Naive B cell (primary cell): ENCODE measurements around the gene SLC35G3. TPM values are rescaled to one million over a fixed set of nuclear protein-coding genes. Genes with fewer than 3 reads are reported as not detected.
"Not testable (repeated sequence)": the region's sequence is repeated elsewhere in the genome, so short reads cannot be mapped to it uniquely, and the experiment has no call there.

ENCODE experiments used
- ATAC-seq, 2 donors: fragments of 150-1000 bp; cut with Tn5 transposase; 2 replicates each; pipeline ENCODE4 v1.10.0; 2021; ENCODE audit warnings: low read depth in 2 of 2, mild to moderate bottlenecking in 2 of 2, moderate library complexity in 2 of 2
- DNase-seq: peaks from one replicate; pipeline ENCODE4 v3.0.0; 2022
- H3K27ac Mint-ChIP-seq, 6 donors: one replicate each; pipeline ENCODE4 v1.8.0; 2020 to 2022; ENCODE audit warnings: mild to moderate bottlenecking in 6 of 6, mixed read lengths in 6 of 6, moderate library complexity in 5 of 6, inconsistent platforms in 2 of 6
- H3K27me3 Mint-ChIP-seq, 3 donors: one replicate each; pipeline ENCODE4 v1.8.0; 2021 to 2022; ENCODE audit warnings: mixed read lengths in 3 of 3, mild to moderate bottlenecking in 1 of 3
- H3K36me3 Mint-ChIP-seq, 2 donors: one replicate each; pipeline ENCODE4 v1.8.0; 2020 to 2022; ENCODE audit warnings: mixed read lengths in 2 of 2, inconsistent platforms in 1 of 2, mild to moderate bottlenecking in 1 of 2
- H3K4me1 Mint-ChIP-seq, 3 donors: one replicate each; pipeline ENCODE4 v1.8.0; 2020 to 2022; ENCODE audit warnings: mixed read lengths in 3 of 3, inconsistent platforms in 1 of 3, mild to moderate bottlenecking in 1 of 3, moderate library complexity in 1 of 3
- H3K4me3 Mint-ChIP-seq, 8 donors: one replicate each; pipeline ENCODE4 v1.8.0; 2020 to 2022; ENCODE audit warnings: mild to moderate bottlenecking in 8 of 8, mixed read lengths in 8 of 8, moderate library complexity in 8 of 8, inconsistent platforms in 2 of 8
- H3K9me3 Mint-ChIP-seq, 7 donors: one replicate each; pipeline ENCODE4 v1.8.0; 2020 to 2022; ENCODE audit warnings: mixed read lengths in 7 of 7, mild to moderate bottlenecking in 5 of 7, inconsistent platforms in 2 of 7, moderate library complexity in 1 of 7
- polyA plus RNA-seq, 6 donors: library from polyadenylated mRNA; unstranded; fragments of 300-500 nt; fragmentation: Illumina TruSeq; gene quantifications; one replicate each; pipeline ENCODE4 v1.2.3, GENCODE V29; 2021; ENCODE audit warnings: low read depth in 6 of 6

Gene SLC35G3
- polyA plus RNA-seq, 6 donors from 2014 or later: not detected

- Mint-ChIP-seq H3K4me3 (no peak overlapping the region), H3K27me3 (peaks cover 23 to 43% (median 43%) of the 10 kb centered on the region in 3 donors), H3K36me3 (no peaks in the 10 kb centered on the region), H3K4me1 (no peaks in the 10 kb centered on the region), H3K27ac (no peak overlapping the region), H3K9me3 (no peaks in the 10 kb centered on the region)
- ATAC-seq (no peak), DNase-seq (no peak)
These were observed 39.7 kb downstream of the SLC35G3 start for GRCh38 chr17:35154196-35155165.

GRCh38 chr17:35152421-35153140, 41.6 kb downstream of the SLC35G3 start:
- no peak for ATAC-seq
- Mint-ChIP-seq H3K4me1 (no peaks in the 10 kb centered on the region), H3K36me3 (no peaks in the 10 kb centered on the region), H3K9me3 (no peaks in the 10 kb centered on the region), H3K27me3 (peaks cover 14 to 49% (median 42%) of the 10 kb centered on the region in 3 donors), H3K4me3 (no peak overlapping the region), H3K27ac (no peak overlapping the region)
- no peak for DNase-seq

- ATAC-seq, H3K36me3 Mint-ChIP-seq, H3K27ac Mint-ChIP-seq, DNase-seq, H3K9me3 Mint-ChIP-seq, H3K4me3 Mint-ChIP-seq, H3K4me1 Mint-ChIP-seq: not testable (repeated sequence)
- H3K27me3 Mint-ChIP-seq: peaks cover 16 to 49% (median 46%) of the 10 kb centered on the region in 3 donors
These were observed 43.1 kb downstream of the SLC35G3 start for GRCh38 chr17:35151080-35151479.

GRCh38 chr17:35149941-35150340, 44.3 kb downstream of the SLC35G3 start:
- no peaks in the 10 kb centered on the region for H3K9me3 Mint-ChIP-seq
- H3K27me3 Mint-ChIP-seq: peaks cover 12 to 41% (median 41%) of the 10 kb centered on the region in 3 donors
- H3K4me1 Mint-ChIP-seq: no peaks in the 10 kb centered on the region
- DNase-seq: no peak
- no peak overlapping the region for H3K4me3 Mint-ChIP-seq
- H3K36me3 Mint-ChIP-seq: no peaks in the 10 kb centered on the region
- H3K27ac Mint-ChIP-seq: no peak overlapping the region
- no peak for ATAC-seq

- H3K4me1 Mint-ChIP-seq: peaks cover 0 to 2% (median 0%) of the 10 kb centered on the region in 3 donors
- H3K27ac Mint-ChIP-seq: peak overlapping the region in 2 of 6 donors; percentile 60 to 63
- no peaks in the 10 kb centered on the region for H3K36me3 Mint-ChIP-seq
- H3K9me3 Mint-ChIP-seq: no peaks in the 10 kb centered on the region
- peaks cover 12 to 34% (median 29%) of the 10 kb centered on the region in 3 donors for H3K27me3 Mint-ChIP-seq
- DNase-seq (no peak), ATAC-seq (no peak)
- no peak overlapping the region for H3K4me3 Mint-ChIP-seq
These were observed 46.0 kb downstream of the SLC35G3 start for GRCh38 chr17:35148144-35148543.

- H3K4me3 Mint-ChIP-seq: no peak within 1 kb of the TSS
- no peaks in the 10 kb centered on the region for H3K36me3 Mint-ChIP-seq
- peaks cover 10 to 34% (median 23%) of the 10 kb centered on the region in 3 donors for H3K27me3 Mint-ChIP-seq
- no peaks in the 10 kb centered on the region for H3K9me3 Mint-ChIP-seq
- peak within 1 kb of the TSS in 2 of 6 donors; percentile 60 to 63 for H3K27ac Mint-ChIP-seq
- peaks cover 0 to 3% (median 2%) of the 10 kb centered on the region in 3 donors for H3K4me1 Mint-ChIP-seq
- ATAC-seq (no peak), DNase-seq (no peak)
These were observed 46.8 kb downstream of the SLC35G3 start, which contains the start of gene UNC45B for GRCh38 chr17:35147375-35147905. Gene UNC45B (plus strand): TSS chr17:35147817. CDS start chr17:35148264, 447 bp downstream.

GRCh38 chr17:35146214-35146833, 47.9 kb downstream of the SLC35G3 start:
- peak overlapping the region in 1 of 6 donors; percentile 15 for H3K27ac Mint-ChIP-seq
- no peak for ATAC-seq

GRCh38 chr17:35144840-35145239, 49.4 kb downstream of the SLC35G3 start:
- peaks cover 0 to 20% (median 12%) of the 10 kb centered on the region in 3 donors for H3K4me1 Mint-ChIP-seq
- H3K27ac Mint-ChIP-seq: no peak overlapping the region
- ATAC-seq: no peak
- DNase-seq: no peak
- no peaks in the 10 kb centered on the region for H3K9me3 Mint-ChIP-seq
- H3K4me3 Mint-ChIP-seq: peak overlapping the region in 1 of 8 donors; percentile 53
- peaks cover 3 to 28% (median 12%) of the 10 kb centered on the region in 3 donors for H3K27me3 Mint-ChIP-seq
- no peaks in the 10 kb centered on the region for H3K36me3 Mint-ChIP-seq

More at GRCh38 chr17:35146214-35146833, 47.9 kb downstream of the SLC35G3 start:
- no peaks in the 10 kb centered on the region for H3K9me3 Mint-ChIP-seq
- H3K4me3 Mint-ChIP-seq: no peak overlapping the region
- no peaks in the 10 kb centered on the region for H3K36me3 Mint-ChIP-seq
- H3K27me3 Mint-ChIP-seq: peaks cover 4 to 34% (median 14%) of the 10 kb centered on the region in 3 donors
- peaks cover 0 to 7% (median 5%) of the 10 kb centered on the region in 3 donors for H3K4me1 Mint-ChIP-seq
- DNase-seq: no peak

Other genes with a start within 250 kb of the SLC35G3 start
- gene CCT6B, start 232.9 kb downstream of the SLC35G3 start, polyA plus RNA-seq: 1 to 10 TPM in 4 of 6 donors, under 1 TPM in 1, not detected in 1; 0.82 to 4.5 (median 1.5) TPM
- gene ZNF830, start 232.9 kb downstream of the SLC35G3 start, polyA plus RNA-seq: 10 to 100 TPM in 5 of 6 donors, 1 to 10 TPM in 1; 4.5 to 32.8 (median 28.0) TPM
- gene LIG3, start 213.9 kb downstream of the SLC35G3 start, polyA plus RNA-seq: 10 to 100 TPM in 5 of 6 donors, 1 to 10 TPM in 1; 9.2 to 16.9 (median 11.9) TPM
- 10 to 100 TPM; 15.9 to 27.4 (median 22.3) TPM for gene RFFL, start 130.7 kb downstream of the SLC35G3 start, polyA plus RNA-seq
- 10 to 100 TPM in 3 of 6 donors, 1 to 10 TPM in 3; 9.0 to 17.0 (median 11.6) TPM for gene RAD51D, start 74.5 kb downstream of the SLC35G3 start, polyA plus RNA-seq
- gene FNDC8, start 72.8 kb downstream of the SLC35G3 start, polyA plus RNA-seq: not detected
- 1 to 10 TPM; 3.2 to 5.8 (median 3.6) TPM for gene NLE1, start 52.1 kb downstream of the SLC35G3 start, polyA plus RNA-seq
- not detected for gene UNC45B, start 46.6 kb downstream of the SLC35G3 start, polyA plus RNA-seq
- gene SLFN5, start 48.7 kb upstream of the SLC35G3 start, polyA plus RNA-seq: 10 to 100 TPM in 1 of 6 donors, 1 to 10 TPM in 5; 2.5 to 14.0 (median 3.9) TPM
- 10 to 100 TPM in 1 of 6 donors, 1 to 10 TPM in 5; 5.8 to 11.0 (median 6.9) TPM for gene SLFN11, start 179.2 kb upstream of the SLC35G3 start, polyA plus RNA-seq
- gene SLFN12, start 238.1 kb upstream of the SLC35G3 start, polyA plus RNA-seq: 1 to 10 TPM in 5 of 6 donors, not detected in 1; 1.6 to 4.9 (median 2.4) TPM